GM13977 (cell line): Measurements from ENCODE around the gene CSNK1G2.

Experiments
- DNase-seq: peaks from one replicate; pipeline ENCODE4 v3.0.0; 2012; ENCODE audit warnings: low spot score
- CTCF ChIP-seq: IDR thresholded peaks from 2 replicates; pipeline ENCODE4 v1.5.1; 2012; ENCODE audit warnings: mild to moderate bottlenecking, control low read depth; ENCODE audit not compliant: insufficient read depth; ENCODE audit errors: extremely low read depth, missing control alignments
- in situ Hi-C: fragments of 300-500 bp; cut with MboI; formaldehyde crosslinking; loops from one replicate; pipeline ENCODE4 v1.12.0; 2022; ENCODE audit warnings: low sequenced_read_pairs, low pct_unique_long_range_greater_than_20kb, mixed read lengths, inconsistent platforms; ENCODE audit not compliant: unreplicated experiment

CSNK1G2 gene

GRCh38 chr19:1999856-2000515 lies 59.0 kb downstream of the CSNK1G2 start:
- no peak for DNase-seq
- in situ Hi-C loops, result no loop called here
- TF ChIP-seq CTCF, result no peak

- no peak for DNase-seq
- in situ Hi-C loops, result no loop called here
- no peak for TF ChIP-seq CTCF
These were observed 62.9 kb downstream of the CSNK1G2 start for GRCh38 chr19:2003874-2004273.

GRCh38 chr19:2010135-2010668 lies 69.2 kb downstream of the CSNK1G2 start:
- no peak for DNase-seq
- in situ Hi-C loops, result no loop called here
- TF ChIP-seq CTCF, result no peak

GRCh38 chr19:2011169-2011568 lies 70.2 kb downstream of the CSNK1G2 start:
- TF ChIP-seq CTCF, result no peak
- DNase-seq, result no peak
- in situ Hi-C loops, result no loop called here

GRCh38 chr19:2012941-2013682 lies 72.1 kb downstream of the CSNK1G2 start:
- TF ChIP-seq CTCF, result no peak
- in situ Hi-C loops, result no loop called here

GRCh38 chr19:2013683-2013961 lies 72.7 kb downstream of the CSNK1G2 start:
- in situ Hi-C loops, result no loop called here
- no peak for TF ChIP-seq CTCF
- no peak for DNase-seq

More at GRCh38 chr19:2012941-2013682, 72.1 kb downstream of the CSNK1G2 start:
- DNase-seq, result no peak
